Renal cortex interstitium (tissue), 11 donors: ENCODE data around the gene IFNGR2. TPM values are rescaled to one million over a fixed set of nuclear protein-coding genes. Genes with fewer than 3 reads are reported as not detected.
"Not testable (repeated sequence)": the region's sequence is repeated elsewhere in the genome, so short reads cannot be mapped to it uniquely, and the experiment has no call there.

Experiments used
- DNase-seq, 11 donors: peaks; one replicate each; pipeline ENCODE4 v3.0.0-alpha.2; 2013; ENCODE audit warnings: low read depth in 9 of 11, low spot score in 4 of 11; ENCODE audit errors: extremely low read depth in 1 of 11
- polyA plus RNA-seq, 3 donors: library from polyadenylated mRNA; unstranded; fragments of 120-200 nt; gene quantifications; one replicate each; pipeline ENCODE4 v1.2.1, GENCODE V29; 2013; ENCODE audit not compliant: insufficient read length in 3 of 3

IFNGR2 gene
- polyA plus RNA-seq, 3 donors: 75.0 to 88.7 (median 77.1) TPM

GRCh38 chr21:33421713-33422393 lies 18.6 kb downstream of the IFNGR2 start:
- no peak for DNase-seq

DNA sequence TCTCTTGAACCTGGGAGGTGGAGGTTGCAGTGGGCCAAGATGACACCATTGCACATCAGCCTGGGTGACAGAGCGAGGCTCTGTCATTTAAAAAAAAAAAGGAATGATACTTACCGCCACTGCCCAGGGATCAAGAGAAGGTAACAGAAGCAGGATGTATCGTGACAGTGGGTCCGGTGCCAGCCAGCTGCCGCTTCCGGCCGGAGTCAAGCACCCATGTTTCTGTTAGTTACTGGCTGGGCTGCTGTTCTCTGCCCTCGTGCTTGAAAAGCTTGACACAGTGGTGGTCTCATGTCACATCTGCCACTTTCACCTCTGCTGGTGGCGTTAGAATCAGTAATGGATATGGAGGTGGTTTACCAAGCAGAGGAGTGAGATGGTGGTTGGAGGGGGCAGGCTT lies 21.0 kb downstream of the IFNGR2 start:
- DNase-seq: no peak

- no peak for DNase-seq
These were observed 22.6 kb downstream of the IFNGR2 start for GRCh38 chr21:33425825-33426224.

DNA sequence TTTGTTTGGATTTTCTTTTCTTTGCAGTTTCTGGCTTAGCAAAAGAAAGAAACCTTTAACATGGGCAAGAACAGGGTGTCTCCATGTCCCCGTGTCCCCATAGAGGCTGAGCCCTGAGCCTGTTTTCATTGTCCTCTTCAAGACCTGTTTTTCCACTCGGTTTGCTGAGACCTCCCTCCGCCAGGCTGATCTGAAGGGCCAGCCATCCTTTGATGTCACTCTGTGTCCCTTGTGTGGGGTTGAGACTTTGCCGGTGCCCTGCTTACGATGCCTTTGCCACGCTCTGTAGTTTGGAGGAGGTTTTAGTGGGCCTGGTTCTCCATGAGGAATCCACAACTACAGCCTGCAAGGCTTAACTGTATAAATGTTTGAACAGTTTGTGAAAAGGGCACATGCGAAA lies 23.8 kb downstream of the IFNGR2 start:
- no peak for DNase-seq

DNA sequence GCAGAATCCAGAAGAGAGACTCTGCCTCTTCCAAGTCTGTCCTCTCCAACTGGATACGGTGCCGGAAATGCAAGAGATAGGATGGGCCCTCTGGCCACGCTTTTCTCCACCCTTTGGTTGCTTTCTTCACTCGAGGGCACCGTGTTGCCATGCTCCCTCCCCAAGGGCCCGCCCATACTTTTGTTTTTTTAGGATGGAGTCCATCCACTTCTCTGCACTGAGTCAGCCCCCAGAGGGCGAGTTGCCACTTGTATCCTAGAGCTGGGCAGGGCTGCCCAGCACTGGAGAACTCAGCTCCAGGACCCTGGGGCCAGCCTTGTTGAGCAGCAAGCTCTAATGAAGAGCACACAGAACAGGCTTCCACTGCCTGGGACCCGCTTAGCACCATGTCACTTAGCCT lies 25.5 kb downstream of the IFNGR2 start:
- no peak for DNase-seq

- DNase-seq: no peak
These were observed 27.6 kb downstream of the IFNGR2 start for GRCh38 chr21:33430858-33431257.

- no peak for DNase-seq
These were observed 29.3 kb downstream of the IFNGR2 start for GRCh38 chr21:33432496-33432895.

DNA sequence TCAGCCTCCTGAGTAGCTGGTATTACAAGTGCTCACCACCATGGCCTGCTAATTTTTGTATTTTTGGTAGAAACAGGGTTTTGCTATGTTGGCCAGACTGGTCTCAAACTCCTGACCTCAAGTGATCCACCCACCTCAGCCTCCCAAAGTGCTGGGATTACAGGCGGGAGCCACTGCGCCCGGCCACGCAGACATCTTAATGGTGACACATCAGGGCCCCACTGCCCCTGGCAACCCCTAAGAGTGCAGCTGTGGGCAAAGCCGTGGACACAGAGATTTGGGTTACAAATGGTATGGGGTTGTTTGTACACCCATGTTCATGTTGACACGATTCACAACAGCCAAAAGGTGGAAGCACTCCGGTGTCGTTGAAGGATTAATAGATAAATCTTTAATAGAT lies 29.8 kb downstream of the IFNGR2 start:
- DNase-seq: no peak

DNA sequence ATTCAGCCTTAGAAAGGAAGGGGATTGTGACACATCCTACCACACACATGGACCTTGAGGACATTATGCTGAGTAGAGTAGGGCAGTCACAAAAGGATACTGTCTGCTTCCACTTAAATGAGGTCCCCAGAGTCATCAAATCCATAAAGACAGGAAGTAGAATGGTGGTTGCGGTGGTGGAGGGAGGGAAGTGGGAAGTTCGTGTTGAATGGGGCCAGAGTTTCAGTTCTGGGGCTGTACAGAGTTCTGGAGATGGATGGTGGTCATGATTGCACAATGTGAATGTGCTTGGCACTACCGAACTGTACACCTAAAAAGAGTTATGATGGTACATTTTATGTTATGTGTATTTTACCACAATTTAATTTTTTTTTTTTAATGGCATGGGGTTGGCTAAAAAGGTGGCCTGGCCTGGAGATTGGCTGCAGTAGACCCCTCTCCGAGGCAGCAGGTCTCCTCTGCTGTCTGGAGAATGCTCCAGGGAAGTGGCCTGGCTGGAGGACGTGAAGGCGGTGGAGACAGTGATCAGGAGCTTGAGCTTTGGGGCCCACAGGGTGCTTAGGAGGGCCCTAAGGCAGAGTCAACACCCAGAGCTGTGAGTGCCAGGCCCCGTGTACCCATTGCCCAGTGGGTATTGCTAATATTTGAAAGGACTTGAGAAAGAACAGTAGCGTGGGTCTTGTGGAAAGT lies 30.4 kb downstream of the IFNGR2 start:
- DNase-seq: no peak

DNA sequence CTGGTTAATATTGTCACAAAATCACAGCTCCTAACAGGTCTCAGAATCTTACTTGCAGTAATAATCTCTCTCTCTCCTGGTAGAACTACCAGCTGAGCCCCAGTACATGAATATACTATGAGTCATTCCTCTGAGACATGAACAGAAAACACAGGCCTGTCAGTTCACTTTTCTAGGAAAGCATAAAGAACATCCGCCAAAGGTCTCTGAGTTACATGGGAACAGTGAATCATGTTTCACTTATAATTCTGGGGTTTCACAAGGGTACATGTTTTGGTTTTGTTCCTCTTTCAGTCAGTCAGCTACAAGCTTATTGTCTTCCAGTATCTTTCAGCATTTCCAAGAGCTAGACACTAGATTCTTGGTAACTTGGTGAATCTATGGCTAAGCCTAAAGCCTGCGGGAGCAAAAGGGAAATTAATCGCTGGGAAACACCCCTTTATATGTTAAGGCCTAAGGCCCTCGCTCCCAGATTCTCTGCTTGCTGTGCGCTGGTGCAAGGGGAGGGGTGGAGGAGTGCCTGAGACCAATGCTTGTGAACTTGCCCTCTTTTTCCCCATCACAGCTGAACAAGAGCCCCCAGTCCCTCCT lies 31.7 kb downstream of the IFNGR2 start:
- no peak for DNase-seq

DNA sequence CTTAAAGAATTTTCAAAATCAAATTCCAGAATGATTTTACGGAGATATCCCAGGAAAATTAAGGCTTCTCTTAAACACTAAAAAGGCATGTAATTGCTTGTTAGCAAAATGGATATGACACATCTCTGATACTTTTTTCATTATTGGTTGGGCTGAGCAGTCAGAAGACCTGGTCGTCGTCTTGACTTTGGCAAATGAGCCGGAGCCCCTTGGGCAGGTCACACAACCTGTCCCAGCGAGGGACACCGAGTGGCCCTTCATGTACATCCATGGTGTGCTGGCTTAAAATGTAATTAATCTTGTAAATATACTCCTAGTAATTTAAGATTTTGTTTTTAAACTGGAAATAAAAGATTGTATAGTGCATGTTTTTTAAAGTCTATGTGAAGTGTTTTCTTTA lies 33.9 kb downstream of the IFNGR2 start:
- no peak for DNase-seq

GRCh38 chr21:33441489-33442477 lies 38.6 kb downstream of the IFNGR2 start:
- peak in 9 of 11 donors; percentile 23 to 59 (median 46) for DNase-seq

- no peak for DNase-seq
These were observed 40.0 kb downstream of the IFNGR2 start for GRCh38 chr21:33443194-33443593.

DNA sequence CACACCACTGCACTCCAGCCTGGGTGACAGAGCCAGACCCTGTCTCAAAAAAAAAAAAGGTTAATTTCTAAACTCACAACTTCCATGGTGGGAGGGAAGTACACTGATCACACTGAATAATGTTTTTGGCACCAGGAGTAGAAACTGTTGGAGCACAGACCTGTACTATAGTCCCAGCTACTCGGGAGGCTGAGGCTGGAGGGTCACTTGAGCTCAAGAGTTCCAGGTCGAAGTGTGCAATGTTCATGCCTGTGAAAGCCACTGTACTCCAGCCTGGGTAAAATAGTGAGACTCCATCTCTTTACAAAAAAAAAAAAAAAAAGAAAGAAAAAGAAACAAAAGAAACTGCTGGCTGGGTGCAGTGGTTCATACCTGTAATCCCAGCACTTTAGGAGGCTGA lies 41.3 kb downstream of the IFNGR2 start:
- no peak for DNase-seq

DNA sequence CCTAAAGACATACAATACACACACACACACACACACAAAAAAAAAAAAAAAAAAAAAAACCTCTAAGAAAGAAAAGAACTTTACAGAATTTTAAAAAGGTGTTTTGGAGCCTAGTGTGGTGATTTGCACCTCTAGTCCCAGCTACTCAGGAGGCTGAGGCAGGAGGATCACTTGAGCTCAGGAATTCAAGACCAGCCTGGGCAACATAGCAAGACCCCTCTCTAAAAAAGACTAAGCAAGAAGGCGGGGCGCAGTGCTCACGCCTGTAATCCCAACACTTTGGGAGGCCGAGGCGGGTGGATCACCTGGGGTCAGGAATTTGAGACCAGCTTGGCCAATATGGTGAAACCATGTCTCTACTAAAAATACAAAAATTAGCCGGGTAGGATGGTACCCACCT lies 43.4 kb downstream of the IFNGR2 start:
- DNase-seq: not testable (repeated sequence)

GRCh38 chr21:33449616-33450015 lies 46.4 kb downstream of the IFNGR2 start:
- DNase-seq: no peak

- DNase-seq: peak in 4 of 11 donors; percentile 15 to 51 (median 32)
These were observed 48.4 kb downstream of the IFNGR2 start for GRCh38 chr21:33451634-33452071.

- DNase-seq: no peak
These were observed 49.1 kb downstream of the IFNGR2 start for GRCh38 chr21:33452362-33452761.

- no peak for DNase-seq
These were observed 52.7 kb downstream of the IFNGR2 start for GRCh38 chr21:33455686-33456446.
